ENCODE measurements around the gene ZBTB24. TPM values are rescaled to one million over a fixed set of nuclear protein-coding genes. Genes with fewer than 3 reads are reported as not detected.

The ZBTB24 gene
- total RNA-seq, 4 donors from 2014 or later = 6.5 to 9.6 (median 8.0) TPM

DNA sequence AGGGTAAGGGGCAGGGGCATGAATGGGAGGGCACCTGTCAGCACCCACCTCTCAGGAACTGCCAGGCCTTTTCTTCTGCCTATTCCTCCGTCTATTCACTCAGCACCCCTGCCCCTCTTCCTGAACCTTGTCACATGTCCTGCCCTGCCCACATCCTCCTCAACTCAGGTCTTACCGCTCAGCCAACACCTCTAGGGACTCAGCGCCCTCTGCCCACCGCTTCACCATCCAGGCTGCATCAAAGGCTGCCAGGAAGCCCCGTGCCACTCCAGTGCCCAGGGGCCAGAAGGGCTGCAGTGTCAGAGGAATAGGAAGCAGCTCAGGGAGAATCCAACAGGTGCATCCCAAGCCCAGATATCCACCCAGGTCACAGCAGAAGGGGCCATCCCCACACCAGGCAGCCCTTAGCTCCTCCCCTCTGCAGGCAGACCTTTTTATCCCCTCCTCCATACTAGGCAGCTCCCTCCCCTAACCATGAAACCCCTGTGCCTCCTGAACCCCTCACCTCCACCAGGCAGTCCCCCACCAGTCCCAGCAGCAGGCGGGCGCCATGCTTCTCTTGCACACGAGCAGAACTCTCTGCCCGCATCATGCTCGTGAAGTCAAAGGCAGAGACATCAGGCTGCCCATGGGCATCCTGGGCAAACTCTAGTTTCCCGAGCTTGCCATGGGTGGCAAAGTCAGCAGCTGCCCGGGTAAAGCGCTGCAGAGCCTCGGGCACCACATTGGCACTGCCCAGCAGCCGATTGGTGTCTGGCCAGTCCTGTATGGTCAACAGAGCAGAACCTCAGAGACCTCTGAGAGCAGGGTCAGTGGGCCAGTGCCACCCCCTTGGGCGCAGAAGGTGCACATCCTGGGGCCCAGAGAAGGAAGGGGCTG is 33.0 kb downstream of the ZBTB24 start:
- H3K36me3 ChIP-seq = peaks cover 0 to 80% (median 6%) of the 10 kb centered on the region in 3 donors
- WGBS, 2 donors = 84 to 89% methylated on average over 16 of the region's 16 CpGs
- no peak overlapping the region for H3K27ac ChIP-seq
- no peak for DNase-seq (ENCODE audit: low spot score in 2 of 2)
- no peaks in the 10 kb centered on the region for H3K27me3 ChIP-seq
- no peak overlapping the region for H3K4me3 ChIP-seq
- H3K9me3 ChIP-seq = no peaks in the 10 kb centered on the region
- peaks cover 0 to 17% (median 13%) of the 10 kb centered on the region in 4 donors for H3K4me1 ChIP-seq
- no peak for TF ChIP-seq EP300 (IDR thresholded peaks at IDR 0.05)
- no peak for TF ChIP-seq CTCF (IDR thresholded peaks at IDR 0.05)
- no peak for TF ChIP-seq POLR2A (IDR thresholded peaks at IDR 0.05)

DNA sequence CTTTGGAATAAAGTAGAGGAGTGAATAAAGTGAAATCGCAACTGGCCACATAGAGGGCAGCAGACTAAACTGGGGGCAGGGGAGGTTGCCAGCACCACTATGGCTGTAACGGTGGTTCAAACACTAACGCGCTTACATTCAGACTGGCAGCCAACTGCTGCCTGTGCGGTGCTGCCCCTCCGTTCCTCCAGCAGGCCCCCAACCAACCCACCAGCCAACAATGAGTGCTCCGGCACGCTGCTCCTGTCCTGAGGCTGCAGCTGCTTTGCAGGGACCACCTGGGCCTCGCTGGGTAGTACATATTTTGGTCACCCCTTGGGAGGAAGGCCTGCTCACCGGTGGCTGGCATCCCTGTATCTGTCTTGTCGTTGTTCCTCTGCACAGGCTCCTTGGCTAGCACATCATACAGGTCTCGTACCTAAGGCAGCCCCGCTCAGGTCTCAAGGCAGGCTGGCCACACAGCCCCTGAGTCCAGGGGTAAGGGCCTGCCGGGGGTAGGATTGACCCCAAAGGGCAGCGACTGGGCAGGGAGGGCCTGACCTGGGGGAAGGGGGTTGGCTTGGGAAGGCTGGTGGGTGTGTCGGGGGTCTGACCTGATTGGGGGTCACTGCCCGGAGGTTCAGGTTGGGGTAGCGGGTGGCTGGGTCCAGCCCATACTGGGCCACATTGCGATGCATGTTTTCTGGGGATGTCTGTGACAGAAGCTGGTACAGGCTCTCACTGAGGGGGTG is 33.8 kb downstream of the ZBTB24 start:
- DNase-seq (ENCODE audit: low spot score in 2 of 2) = no peak
- Histone ChIP-seq H3K27ac (no peak overlapping the region), H3K36me3 (peaks cover 0 to 88% (median 6%) of the 10 kb centered on the region in 3 donors), H3K9me3 (no peaks in the 10 kb centered on the region), H3K4me1 (peaks cover 0 to 11% (median 9%) of the 10 kb centered on the region in 4 donors), H3K27me3 (no peaks in the 10 kb centered on the region), H3K4me3 (no peak overlapping the region)
- TF ChIP-seq CTCF (IDR thresholded peaks at IDR 0.05) (no peak), POLR2A (IDR thresholded peaks at IDR 0.05) (no peak), EP300 (IDR thresholded peaks at IDR 0.05) (no peak)
- WGBS, 2 donors = 79 to 83% methylated on average over 19 of the region's 19 CpGs

DNA sequence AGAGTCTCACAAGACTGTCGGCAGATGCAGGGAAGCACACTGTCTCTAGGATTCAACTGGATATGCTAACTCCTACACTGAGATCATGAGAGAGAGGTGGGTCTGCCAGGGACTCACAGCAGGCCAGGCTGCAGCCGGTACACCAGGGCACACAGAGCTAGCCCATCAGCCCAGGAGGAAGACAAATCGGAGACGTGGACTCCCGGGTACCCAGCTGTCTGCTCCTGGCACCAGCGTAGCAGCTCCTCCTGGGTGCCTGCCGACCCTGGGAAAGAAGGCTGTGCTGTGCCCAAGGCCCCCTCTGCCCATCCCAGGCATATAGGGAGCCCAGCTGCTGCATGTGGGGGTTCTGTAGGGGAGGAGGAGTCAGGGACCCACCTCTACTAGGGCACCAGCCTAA is 34.4 kb downstream of the ZBTB24 start:
- Histone ChIP-seq H3K4me1 (peaks cover 0 to 6% (median 5%) of the 10 kb centered on the region in 4 donors), H3K36me3 (peaks cover 0 to 94% (median 6%) of the 10 kb centered on the region in 3 donors), H3K4me3 (no peak overlapping the region), H3K9me3 (no peaks in the 10 kb centered on the region), H3K27me3 (no peaks in the 10 kb centered on the region), H3K27ac (no peak overlapping the region)
- DNase-seq (ENCODE audit: low spot score in 2 of 2) = no peak
- TF ChIP-seq POLR2A (IDR thresholded peaks at IDR 0.05) = no peak
- TF ChIP-seq EP300 (IDR thresholded peaks at IDR 0.05) = no peak
- TF ChIP-seq CTCF (IDR thresholded peaks at IDR 0.05) = no peak
- WGBS, 2 donors = 78 to 80% methylated on average over 3 to 7 of the region's 7 CpGs

- Histone ChIP-seq H3K4me3 (no peak overlapping the region), H3K4me1 (peaks cover 0 to 8% (median 1%) of the 10 kb centered on the region in 4 donors), H3K27ac (no peak overlapping the region), H3K27me3 (no peaks in the 10 kb centered on the region), H3K9me3 (no peaks in the 10 kb centered on the region), H3K36me3 (peaks cover 0 to 95% (median 6%) of the 10 kb centered on the region in 3 donors)
- WGBS, 2 donors = 78 to 83% methylated on average over 8 of the region's 8 CpGs
- no peak for TF ChIP-seq EP300 (IDR thresholded peaks at IDR 0.05)
- TF ChIP-seq CTCF (IDR thresholded peaks at IDR 0.05) = no peak
- no peak for TF ChIP-seq POLR2A (IDR thresholded peaks at IDR 0.05)
- no peak for DNase-seq (ENCODE audit: low spot score in 2 of 2)
Observed at GRCh38 chr6:109447878-109448555, 35.0 kb downstream of the ZBTB24 start.
